IMR-90 (cell line): Measurements from ENCODE around the gene TMEM231. TPM values are rescaled to one million over a fixed set of nuclear protein-coding genes. Genes with fewer than 3 reads are reported as not detected.

Experiments used
- ATAC-seq: fragments of 200-7000 bp; cut with Tn5 transposase; 2 replicates; pipeline ENCODE4 v1.9.1; 2020; ENCODE audit warnings: low read depth, mild to moderate bottlenecking, moderate library complexity
- BruUV-seq: library from RNA; stranded (reverse); fragments of 400-500 nt; replicated peaks from 2 replicates; lab custom pipeline; 2021; lab: Mats Ljungman, UMichigan
- CTCF ChIA-PET: fragments of 300-600 bp; formaldehyde crosslinking; extraction: SDS; loops from one replicate; lab custom pipeline; 2021; ENCODE audit warnings: antibody characterized with exemption; lab: Yijun Ruan, JAX
- POLR2A ChIA-PET: fragments of 300-600 bp; sonication (Branson Sonifier 250); formaldehyde crosslinking; loops from one replicate; lab custom pipeline; 2022; ENCODE audit warnings: antibody characterized with exemption; ENCODE audit not compliant: unreplicated experiment; lab: Charles Lee
- DNase-seq: peaks from one replicate; pipeline ENCODE4 v3.0.0; 2013
- H2AFZ ChIP-seq: replicated peaks from 2 replicates; pipeline ENCODE3; 2013; ENCODE audit warnings: low read length, mild to moderate bottlenecking; ENCODE audit not compliant: poor library complexity
- H2AK5ac ChIP-seq: 2 replicates; pipeline ENCODE4 v1.6.1; 2013; ENCODE audit warnings: low read depth, low read length, inconsistent platforms
- H2AK9ac ChIP-seq: replicated peaks from 2 replicates; pipeline ENCODE3; 2013; ENCODE audit warnings: mild to moderate bottlenecking, low read depth, low read length, moderate library complexity; ENCODE audit not compliant: poor library complexity
- H2BK120ac ChIP-seq: 2 replicates; pipeline ENCODE4 v1.6.1; 2013; ENCODE audit warnings: low read depth, low read length, inconsistent platforms
- H2BK15ac ChIP-seq: 3 replicates; pipeline ENCODE4 v1.6.1; 2013; ENCODE audit warnings: low read depth, low read length, inconsistent platforms
- H2BK20ac ChIP-seq: 2 replicates; pipeline ENCODE4 v1.6.1; 2013; ENCODE audit warnings: low read depth, mild to moderate bottlenecking, inconsistent platforms, low read length, moderate library complexity
- H2BK5ac ChIP-seq: 2 replicates; pipeline ENCODE4 v1.6.1; 2013; ENCODE audit warnings: mild to moderate bottlenecking, low read depth, low read length, inconsistent platforms; ENCODE audit not compliant: poor library complexity, severe bottlenecking
- H3K14ac ChIP-seq: replicated peaks from 2 replicates; pipeline ENCODE4 v1.6.1; 2013; ENCODE audit warnings: low read depth, low read length, inconsistent platforms
- H3K18ac ChIP-seq: 2 replicates; pipeline ENCODE4 v1.6.1; 2013; ENCODE audit warnings: low read depth, low read length, control low read depth
- H3K23ac ChIP-seq: 2 replicates; pipeline ENCODE4 v1.6.1; 2013; ENCODE audit warnings: low read depth, low read length, inconsistent platforms
- H3K27ac ChIP-seq: 2 replicates; pipeline ENCODE4 v1.5.1; 2013; ENCODE audit warnings: mild to moderate bottlenecking, control low read depth, low read length; ENCODE audit not compliant: insufficient read depth
- H3K27me3 ChIP-seq: 2 replicates; pipeline ENCODE4 v1.6.1; 2013; ENCODE audit warnings: low read length; ENCODE audit not compliant: control insufficient read depth, insufficient read depth
- H3K36me3 ChIP-seq: 2 replicates; pipeline ENCODE4 v1.6.1; 2013; ENCODE audit warnings: low read length, mixed read lengths; ENCODE audit not compliant: control insufficient read depth, insufficient read depth
- H3K4ac ChIP-seq: 2 replicates; pipeline ENCODE4 v1.6.1; 2013; ENCODE audit warnings: low read depth, low read length, inconsistent platforms
- H3K4me1 ChIP-seq: 2 replicates; pipeline ENCODE4 v1.6.1; 2013; ENCODE audit warnings: low read length, mixed read lengths; ENCODE audit not compliant: control insufficient read depth, insufficient read depth
- H3K4me2 ChIP-seq: 2 replicates; pipeline ENCODE4 v1.6.1; 2013; ENCODE audit warnings: low read depth, mild to moderate bottlenecking, control low read depth, low read length, moderate library complexity
- H3K4me3 ChIP-seq: 2 replicates; pipeline ENCODE4 v1.5.1; 2013; ENCODE audit warnings: low read depth, mild to moderate bottlenecking, control low read depth, low read length, moderate library complexity; ENCODE audit not compliant: insufficient read depth
- H3K56ac ChIP-seq: 2 replicates; pipeline ENCODE4 v1.6.1; 2013; ENCODE audit warnings: low read length, inconsistent platforms; ENCODE audit not compliant: insufficient read depth; ENCODE audit errors: extremely low read depth
- H3K79me1 ChIP-seq, 2 experiments: 2 replicates each; pipeline ENCODE4 v1.6.1; 2013; ENCODE audit warnings: low read length in 2 of 2, inconsistent platforms in 1 of 2, low read depth in 1 of 2
- H3K9ac ChIP-seq: 2 replicates; pipeline ENCODE4 v1.6.1; 2013; ENCODE audit warnings: low read depth, low read length, control low read depth
- H3K9me1 ChIP-seq: 2 replicates; pipeline ENCODE4 v1.6.1; 2013; ENCODE audit warnings: low read length, inconsistent platforms; ENCODE audit not compliant: insufficient read depth
- H3K9me3 ChIP-seq: 2 replicates; pipeline ENCODE4 v1.6.1; 2013; ENCODE audit warnings: low read length; ENCODE audit not compliant: control insufficient read depth, insufficient read depth
- H4K20me1 ChIP-seq: 2 replicates; pipeline ENCODE4 v1.6.1; 2013; ENCODE audit warnings: low read length, inconsistent platforms; ENCODE audit not compliant: insufficient read depth
- H4K5ac ChIP-seq: 2 replicates; pipeline ENCODE4 v1.6.1; 2013; ENCODE audit warnings: mild to moderate bottlenecking, low read depth, low read length, control low read depth
- H4K8ac ChIP-seq, 2 experiments: 2 replicates each; pipeline ENCODE4 v1.6.1; 2013; ENCODE audit warnings: low read depth in 2 of 2, low read length in 2 of 2, control low read depth in 1 of 2, inconsistent platforms in 1 of 2
- H4K91ac ChIP-seq: 2 replicates; pipeline ENCODE4 v1.6.1; 2013; ENCODE audit warnings: low read depth, low read length, inconsistent platforms; ENCODE audit not compliant: insufficient read depth
- BHLHE40 ChIP-seq: fragments of 150-350 bp; IDR thresholded peaks from 2 replicates; pipeline ENCODE4 v1.6.1; 2016; ENCODE audit warnings: mild to moderate bottlenecking, low read depth, low read length
- CEBPB ChIP-seq: IDR thresholded peaks from 2 replicates; pipeline ENCODE4 v1.6.1; 2012; ENCODE audit warnings: low read depth, low read length, improper control_type of control experiment
- CHD1 ChIP-seq: IDR thresholded peaks from 2 replicates; pipeline ENCODE4 v1.6.1; 2012; ENCODE audit warnings: low read depth, low read length, improper control_type of control experiment
- CTCF ChIP-seq: conservative IDR thresholded peaks from 2 replicates; pipeline ENCODE4 v1.5.1; 2012; ENCODE audit warnings: mild to moderate bottlenecking, low read depth, low read length, improper control_type of control experiment
- ELK1 ChIP-seq: fragments of 150-350 bp; IDR thresholded peaks from 2 replicates; pipeline ENCODE4 v1.6.1; 2016; ENCODE audit warnings: low read depth, mild to moderate bottlenecking, low read length, moderate library complexity, borderline replicate concordance
- FOS ChIP-seq: fragments of 150-350 bp; IDR thresholded peaks from 2 replicates; pipeline ENCODE4 v1.6.1; 2016; ENCODE audit warnings: low read depth, low read length
- MAFK ChIP-seq: IDR thresholded peaks from 2 replicates; pipeline ENCODE4 v1.6.1; 2012; ENCODE audit warnings: low read depth, low read length, improper control_type of control experiment
- MAZ ChIP-seq: IDR thresholded peaks from 2 replicates; pipeline ENCODE4 v1.6.1; 2012; ENCODE audit warnings: low read depth, mild to moderate bottlenecking, low read length, improper control_type of control experiment, moderate library complexity, borderline replicate concordance
- MXI1 ChIP-seq: IDR thresholded peaks from 2 replicates; pipeline ENCODE4 v1.6.1; 2012; ENCODE audit warnings: low read depth, mild to moderate bottlenecking, low read length, moderate library complexity, borderline replicate concordance
- NFE2L2 ChIP-seq: fragments of 150-350 bp; IDR thresholded peaks from 2 replicates; pipeline ENCODE4 v1.6.1; 2016; ENCODE audit warnings: low read depth, mild to moderate bottlenecking, low read length
- POLR2A ChIP-seq: IDR thresholded peaks from 2 replicates; pipeline ENCODE4 v1.6.1; 2012; ENCODE audit warnings: mild to moderate bottlenecking, low read depth, low read length
- RAD21 ChIP-seq: IDR thresholded peaks from 2 replicates; pipeline ENCODE4 v1.6.1; 2012; ENCODE audit warnings: low read length, improper control_type of control experiment
- RCOR1 ChIP-seq: IDR thresholded peaks from 2 replicates; pipeline ENCODE4 v1.6.1; 2012; ENCODE audit warnings: mild to moderate bottlenecking, low read length, improper control_type of control experiment; ENCODE audit not compliant: insufficient replicate concordance
- RFX5 ChIP-seq: IDR thresholded peaks from 2 replicates; pipeline ENCODE4 v1.8.0; 2012; ENCODE audit warnings: low read depth, mild to moderate bottlenecking, low read length, moderate library complexity
- SMC3 ChIP-seq: fragments of 150-350 bp; IDR thresholded peaks from 2 replicates; pipeline ENCODE4 v1.6.1; 2016; ENCODE audit warnings: low read depth, mild to moderate bottlenecking, antibody characterized with exemption, low read length, moderate library complexity
- USF2 ChIP-seq: fragments of 150-350 bp; IDR thresholded peaks from 2 replicates; pipeline ENCODE4 v1.6.1; 2017; ENCODE audit warnings: mild to moderate bottlenecking, antibody characterized with exemption, low read length, low read depth
- WGBS, 2 experiments: methylation state at CpG; one replicate each; pipeline versions ENCODE4 v1.1.5 to v1.1.7; 2013; ENCODE audit warnings: missing lambda C conversion rate in 2 of 2; ENCODE audit not compliant: insufficient read length in 1 of 2; ENCODE audit errors: extremely low coverage in 2 of 2; 5-methylcytosine and 5-hydroxymethylcytosine counted together
- dilution Hi-C: fragments of 300-500 bp; cut with HindIII; formaldehyde crosslinking; loops from one replicate; pipeline ENCODE4 v1.14.3; 2018; ENCODE audit warnings: low sequenced_read_pairs; ENCODE audit not compliant: unreplicated experiment
- in situ Hi-C: fragments of 300-500 bp; cut with MboI; formaldehyde crosslinking; loops from 3 replicates; pipeline ENCODE4 v1.14.3; 2019; ENCODE audit warnings: low sequenced_read_pairs, inconsistent platforms, mixed read lengths
- intact Hi-C: fragments of 100-400 bp; cut with micrococcal nuclease; formaldehyde crosslinking; loops from 2 replicates; pipeline ENCODE4 v1.10.0; 2022
- polyA plus RNA-seq, 3 experiments: library from polyadenylated mRNA; depleted of rRNA; stranded (reverse); fragments of >200 nt; gene quantifications; 2 replicates each; pipeline ENCODE4 v1.2.3, GENCODE V29; 2012; ENCODE audit warnings: low replicate concordance in 1 of 3
- total RNA-seq: library from RNA; depleted of rRNA; stranded (reverse); fragments of >200 nt; gene quantifications from 2 replicates; pipeline ENCODE4 v1.2.3, GENCODE V29; 2012

The TMEM231 gene
- total and polyA plus RNA-seq, 2 of the 4 experiments (the other 2 are of a cell fraction), result 10.6 to 15.4 TPM

GRCh38 chr16:75565640-75566039, 9.6 kb upstream of the TMEM231 start:
- Histone ChIP-seq H2BK5ac (peak overlapping the region; percentile 44), H3K27ac (peak overlapping the region; percentile 31), H2BK20ac (no peak overlapping the region), H2AK9ac (peak overlapping the region; percentile 53), H3K79me1 (peaks cover 26 to 44% of the 10 kb centered on the region in 2 experiments), H2BK15ac (peak overlapping the region; percentile 49; the same call in 1 of the 3 replicates), H3K14ac (peak overlapping the region; percentile 88), H3K9me3 (no peaks in the 10 kb centered on the region), H3K23ac (peak overlapping the region; percentile 58; the same call in 1 of the 2 replicates), H3K4me1 (peaks cover 4% of the 10 kb centered on the region; the same call in 1 of the 2 replicates), H3K18ac (no peak overlapping the region), H2AFZ (peak overlapping the region; percentile 99), H3K4me3 (peak overlapping the region; percentile 54), H3K36me3 (peaks cover 22% of the 10 kb centered on the region), H2AK5ac (0 out of 2 replicates have a peak overlapping the region, but pooled peaks have one; percentile 15), H4K8ac (peak overlapping the region; percentile 10 to 94; a peak in 3 of 4 replicates), H3K56ac (peak overlapping the region; percentile 58; the same call in 1 of the 2 replicates), H2BK120ac (no peak overlapping the region), H3K9ac (peak overlapping the region; percentile 56), H4K91ac (no peak overlapping the region; the same call in 1 of the 2 replicates), H3K27me3 (peaks cover 4% of the 10 kb centered on the region), H4K5ac (peak overlapping the region; percentile 10), H3K4ac (peak overlapping the region; percentile 76), H3K9me1 (peaks cover 14% of the 10 kb centered on the region), H4K20me1 (peaks cover 20% of the 10 kb centered on the region), H3K4me2 (peak overlapping the region; percentile 89)
- ChIA-PET CTCF (interaction anchor here (0.8 kb wide), 1 partner anchor 93 kb away, joined by 3 read pairs; no protein-coding TSS in a partner anchor), POLR2A (interaction anchor here (0.5 kb wide), 1 partner anchor 184 kb away, joined by 5 read pairs; no protein-coding TSS in a partner anchor)
- DNase-seq, result no peak
- intact Hi-C loops (loop anchor here (1.0 to 5.0 kb wide), 2 partner anchors 48 to 93 kb away; no protein-coding TSS in a partner anchor), dilution Hi-C loops (no loop called here), in situ Hi-C loops (no loop called here)
- no peak for TF ChIP-seq CHD1
- TF ChIP-seq MAFK, result no peak
- no peak for TF ChIP-seq USF2
- TF ChIP-seq FOS, result no peak
- TF ChIP-seq RFX5, result no peak
- no peak for TF ChIP-seq BHLHE40
- no peak for TF ChIP-seq RAD21
- TF ChIP-seq MXI1, result no peak
- no peak for TF ChIP-seq SMC3
- no peak for TF ChIP-seq POLR2A
- TF ChIP-seq CTCF, result no peak
- no peak for TF ChIP-seq ELK1
- TF ChIP-seq CEBPB, result no peak
- no peak for TF ChIP-seq NFE2L2
- no peak for TF ChIP-seq RCOR1
- no peak for TF ChIP-seq MAZ
- BruUV-seq, result no TSS peak
- WGBS, 2 experiments, result 3% methylated on average over 10 of the region's 15 CpGs; no CpG with 5 or more reads in 1 of the 2 experiments
- ATAC-seq, result no peak
